NOMO-1 (cell line): ENCODE results near the gene HASPIN.

Experiments
- DNase-seq, 2 experiments: peaks; one replicate each; lab custom pipeline; 2025; ENCODE audit not compliant: unreplicated experiment in 2 of 2; lab: John Stamatoyannopoulos, UW

HASPIN gene

DNA sequence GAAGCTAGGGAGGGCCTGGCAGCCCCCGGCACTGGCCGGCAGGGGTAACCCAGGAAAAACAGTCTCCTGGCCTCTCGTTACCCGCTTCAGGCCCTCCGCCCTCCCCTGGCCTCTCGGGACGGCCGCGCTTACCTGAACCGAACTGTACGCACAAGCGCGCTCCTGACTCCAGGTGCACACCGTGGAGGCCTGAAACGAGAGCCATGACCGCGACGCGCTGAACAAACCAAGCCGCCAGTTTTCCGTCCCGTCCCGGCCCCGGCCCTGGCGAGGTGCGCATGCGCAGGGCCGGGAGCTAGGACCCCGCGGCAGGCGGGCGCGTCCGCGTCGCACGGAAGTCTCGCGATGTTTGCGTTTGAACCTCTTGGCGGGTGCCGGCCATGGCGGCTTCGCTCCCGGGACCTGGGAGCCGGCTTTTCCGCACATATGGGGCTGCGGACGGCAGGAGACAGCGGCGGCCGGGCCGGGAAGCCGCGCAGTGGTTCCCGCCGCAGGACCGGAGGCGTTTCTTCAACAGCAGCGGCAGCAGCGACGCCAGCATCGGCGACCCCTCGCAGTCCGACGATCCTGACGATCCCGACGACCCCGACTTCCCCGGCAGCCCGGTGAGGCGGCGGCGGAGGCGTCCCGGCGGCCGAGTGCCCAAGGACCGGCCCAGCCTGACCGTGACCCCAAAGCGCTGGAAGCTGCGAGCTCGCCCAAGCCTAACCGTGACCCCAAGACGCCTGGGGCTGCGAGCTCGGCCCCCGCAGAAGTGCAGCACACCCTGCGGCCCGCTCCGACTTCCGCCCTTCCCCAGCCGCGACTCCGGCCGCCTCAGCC is at the start of gene HASPIN:
HASPIN (plus strand) TSS at position 348 of the 822 bp plus-strand sequence; CDS start at position 381, 33 bp downstream.
- DNase-seq = peak; percentile 73 to 88

DNA sequence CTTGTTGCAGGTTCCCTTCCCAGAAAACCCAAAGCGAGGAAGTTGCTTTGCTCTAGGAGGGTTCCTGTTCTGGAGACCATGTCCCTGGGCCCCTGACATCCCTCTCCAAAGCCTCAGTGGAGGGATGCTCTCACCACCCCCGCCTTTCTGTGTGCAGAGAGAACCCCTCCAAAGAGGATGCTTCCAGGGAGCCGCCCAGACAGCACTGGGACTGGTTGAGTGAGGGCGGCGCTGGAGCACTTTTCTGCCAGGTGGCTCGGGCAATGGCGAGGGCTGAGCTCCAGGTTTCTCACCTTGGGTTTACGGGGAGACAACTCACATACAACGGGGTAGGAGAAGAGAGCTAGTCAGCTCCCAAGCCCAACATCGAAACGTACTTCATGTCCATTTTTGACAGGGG is 47.8 kb upstream of the HASPIN start:
- DNase-seq = no peak

DNA sequence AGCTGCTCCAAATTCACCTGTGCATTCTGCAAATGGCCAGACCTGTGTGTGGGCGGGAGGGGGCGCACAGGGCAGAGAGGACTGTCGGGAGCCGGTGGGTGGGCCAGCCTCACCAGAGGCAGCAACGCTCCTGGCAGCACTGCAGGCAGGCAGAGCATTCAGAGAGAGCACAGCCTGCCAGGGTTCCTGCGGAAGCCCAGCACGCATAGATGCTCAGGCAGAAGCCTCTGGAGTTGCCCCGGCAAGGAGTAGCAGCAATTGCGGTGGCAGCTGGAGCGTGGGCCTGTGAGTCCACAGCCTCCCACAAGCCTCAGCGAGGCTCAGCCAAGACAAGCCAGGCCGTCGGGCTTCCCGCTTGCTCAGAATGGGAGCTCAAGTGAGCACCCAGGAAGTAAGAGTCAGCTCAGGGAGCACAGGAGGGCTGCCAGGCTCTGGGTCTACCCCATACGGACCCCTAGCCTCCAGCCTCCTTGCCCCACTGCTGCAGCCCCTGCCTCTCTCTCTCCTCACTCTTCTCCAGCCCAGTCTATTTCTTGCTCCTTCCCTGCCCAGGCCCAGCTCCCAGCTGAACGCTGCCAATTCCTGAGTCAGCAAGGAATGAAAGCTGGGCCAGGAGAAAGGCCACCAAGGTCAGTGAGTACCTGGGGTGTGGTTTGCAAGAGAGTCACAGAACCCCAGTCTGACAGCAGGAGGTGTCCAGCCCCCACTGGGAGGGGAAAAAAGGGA is 45.4 kb upstream of the HASPIN start:
- no peak for DNase-seq

DNA sequence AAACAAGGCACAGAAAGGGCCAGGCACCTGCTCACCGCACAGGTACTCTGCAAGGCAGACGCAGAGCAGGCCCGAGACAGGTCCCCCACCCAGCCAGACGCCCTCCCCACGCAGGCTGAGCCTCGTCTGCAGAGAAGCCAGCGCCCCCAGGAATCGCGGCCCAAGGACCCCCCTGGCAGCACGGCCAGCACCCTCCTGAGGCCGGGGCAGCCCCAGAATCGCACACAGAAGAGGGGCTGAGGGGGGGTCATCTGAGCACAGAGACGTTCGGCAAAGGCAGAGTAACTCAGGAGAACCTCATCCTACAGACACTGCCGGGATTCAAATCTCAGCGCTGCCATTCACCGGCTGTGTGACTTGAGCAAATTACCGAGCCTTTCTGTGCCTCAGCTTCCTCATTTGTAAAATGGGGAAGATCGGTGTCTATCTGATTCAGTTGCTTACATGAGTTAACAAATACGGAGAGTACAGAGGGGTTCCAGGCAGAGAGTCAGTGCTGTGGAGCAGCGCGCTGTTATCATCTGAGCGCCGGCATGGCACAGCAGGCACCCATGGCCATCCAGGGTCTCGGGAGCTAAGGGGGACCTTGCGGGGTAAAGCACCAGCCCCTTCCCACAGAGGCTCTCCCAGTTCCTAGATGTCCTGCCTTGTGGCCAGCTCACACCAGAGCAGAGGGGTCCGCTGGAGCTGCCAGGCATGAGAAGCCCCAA is 44.7 kb upstream of the HASPIN start:
- peak in 1 of 2 experiments; percentile 12 for DNase-seq

DNA sequence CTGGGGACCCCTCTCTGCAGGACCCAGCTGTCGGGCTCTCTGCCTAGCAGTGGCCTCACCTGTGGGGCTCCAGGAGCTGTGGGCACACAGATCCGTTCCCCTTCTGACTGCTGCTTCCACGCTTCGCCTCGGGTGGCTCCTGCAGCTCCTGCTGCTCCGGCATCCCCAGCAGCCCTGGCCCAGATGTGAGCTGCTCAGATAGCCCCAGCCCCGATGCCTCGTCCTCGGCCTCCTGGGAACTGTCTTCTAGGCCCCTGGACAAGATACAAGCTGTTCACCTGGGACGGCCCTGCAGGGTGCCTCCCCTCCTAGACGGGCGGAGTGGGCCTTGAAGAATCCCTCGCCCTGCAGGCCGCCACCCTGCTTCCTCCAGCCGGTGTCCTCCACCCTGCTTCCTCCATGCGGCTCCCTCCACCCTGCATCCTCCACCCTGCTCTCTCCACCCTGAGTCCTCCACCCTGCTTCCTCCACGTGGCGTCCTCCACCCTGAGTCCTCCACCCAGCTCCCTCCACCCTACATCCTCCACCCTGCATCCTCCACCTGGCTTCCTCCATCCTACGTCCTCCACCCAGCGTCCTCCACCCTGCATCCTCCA is 44.1 kb upstream of the HASPIN start:
- no peak for DNase-seq

DNA sequence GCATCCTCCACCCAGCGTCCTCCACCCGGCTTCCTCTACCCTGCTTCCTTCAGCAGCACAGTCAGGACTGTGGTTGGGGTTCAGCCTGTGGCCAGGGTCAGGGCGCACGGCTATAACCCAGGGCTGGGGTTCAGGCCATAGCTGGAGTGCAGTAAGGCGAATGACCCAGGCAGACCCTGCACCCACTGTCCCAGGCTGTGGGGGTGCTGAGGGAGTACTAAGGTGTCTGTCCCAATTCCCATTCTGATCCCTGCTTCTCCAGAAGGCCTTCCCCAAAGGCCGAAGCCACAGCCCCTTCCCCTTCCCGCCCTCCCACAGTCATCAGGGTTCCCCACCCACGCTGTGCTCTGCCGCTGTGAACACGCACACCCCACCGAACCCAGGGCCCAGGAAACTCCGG is 42.6 kb upstream of the HASPIN start:
- DNase-seq = no peak

DNA sequence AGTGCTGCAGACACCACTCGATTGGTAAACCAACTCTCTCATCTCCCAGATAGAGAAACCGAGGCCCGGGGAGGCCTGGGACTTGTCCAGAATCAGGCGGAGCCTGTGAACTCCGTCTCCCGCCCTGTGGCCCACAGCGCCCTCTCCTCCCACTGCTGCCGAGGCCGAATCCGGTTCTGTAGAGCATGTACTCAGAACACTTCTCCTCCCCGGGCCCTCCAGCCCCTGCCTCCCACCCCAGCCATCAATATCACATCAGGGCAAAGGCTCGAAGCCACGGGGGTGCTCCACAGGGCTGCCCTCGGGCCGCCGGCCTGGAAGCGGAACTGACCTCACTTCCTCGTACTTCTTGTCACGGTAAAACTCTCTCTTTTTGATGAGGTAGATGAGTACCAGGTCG is 42.1 kb upstream of the HASPIN start:
- DNase-seq = no peak

DNA sequence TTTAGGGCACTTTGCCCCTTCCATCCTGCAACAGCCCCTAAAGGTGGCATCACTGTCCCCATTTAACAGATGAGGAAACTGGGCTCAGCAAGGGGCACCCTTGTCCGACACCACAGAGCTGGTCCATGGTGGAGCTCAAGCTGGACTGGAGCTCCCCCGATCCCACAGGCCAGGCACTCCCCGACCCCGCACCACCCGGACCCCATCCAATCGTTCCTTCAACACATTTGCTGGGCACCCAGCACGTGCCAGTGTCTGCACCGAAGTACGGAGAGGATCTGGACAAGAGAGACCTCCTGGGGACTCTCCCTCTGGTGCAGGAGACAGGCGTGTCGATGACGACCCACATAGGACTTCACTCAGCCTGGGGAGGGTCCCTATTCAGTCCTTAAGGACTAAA is 41.7 kb upstream of the HASPIN start:
- no peak for DNase-seq

DNA sequence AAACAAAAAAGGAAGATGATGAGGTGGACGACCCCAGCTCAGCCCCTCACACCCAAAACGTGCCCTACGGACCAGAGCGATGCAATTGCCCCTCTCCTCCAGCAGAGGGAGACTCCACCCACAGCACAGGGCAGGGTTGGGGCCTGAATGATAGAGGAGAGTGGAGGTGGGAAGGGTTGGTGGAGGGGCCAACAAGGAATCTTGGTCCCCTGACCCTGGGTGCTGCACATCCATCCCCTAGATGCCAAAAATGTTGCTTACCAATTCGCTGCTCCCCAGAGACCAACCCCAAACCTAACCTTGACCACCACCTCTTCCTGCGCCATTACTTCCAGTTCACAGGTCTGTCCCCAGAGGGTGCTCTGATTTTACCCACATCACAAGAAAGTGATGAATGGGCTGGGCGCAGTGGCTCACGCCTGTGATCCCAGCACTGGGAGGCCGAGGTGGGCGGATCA is 40.6 kb upstream of the HASPIN start:
- DNase-seq = peak in 1 of 2 experiments; percentile 24

DNA sequence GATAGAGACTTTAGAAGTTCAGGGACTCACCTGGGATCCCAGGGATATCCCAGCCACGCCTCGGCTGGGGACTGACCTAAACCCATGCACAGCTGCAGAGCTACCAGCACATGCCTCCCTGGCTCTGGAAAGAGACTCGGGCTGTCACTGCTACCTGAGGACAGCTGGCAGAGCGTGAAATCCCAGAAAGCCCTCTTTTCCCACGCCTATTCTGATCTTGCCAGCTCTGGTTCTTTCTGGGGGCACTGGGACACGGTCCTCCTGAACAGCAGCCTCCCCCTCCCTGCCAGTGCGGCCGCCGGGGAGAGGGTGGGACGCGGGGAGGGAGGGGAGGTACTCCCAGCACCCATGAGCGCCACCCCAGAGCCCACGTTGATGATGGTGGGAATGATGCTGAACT is 38.5 kb upstream of the HASPIN start:
- no peak for DNase-seq

DNA sequence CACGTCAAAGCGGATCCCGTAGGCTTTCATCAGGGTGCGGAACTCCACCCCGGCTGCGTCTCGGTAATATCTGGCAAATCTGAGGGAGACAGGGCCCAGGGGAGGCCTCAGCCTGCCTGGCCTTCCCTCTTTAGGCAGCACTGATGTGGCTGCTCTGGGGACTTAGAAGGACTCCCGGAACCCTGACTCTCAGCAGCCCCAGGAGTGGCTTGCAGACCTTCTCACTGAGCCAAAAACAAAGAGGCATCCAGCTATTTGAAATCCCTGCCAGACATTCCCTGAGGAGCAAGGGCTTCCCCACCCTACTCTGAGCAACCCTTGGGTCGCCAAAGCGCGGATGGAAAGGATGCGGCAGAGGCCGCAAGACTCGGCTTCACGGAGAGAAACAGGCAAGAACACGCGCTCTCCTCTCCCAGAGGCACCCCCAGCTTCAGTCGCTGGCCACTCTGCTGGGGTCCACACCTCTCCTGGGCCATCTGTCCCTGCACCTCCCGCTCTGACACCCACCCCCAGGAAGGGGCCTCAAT is 35.6 kb upstream of the HASPIN start:
- no peak for DNase-seq

DNA sequence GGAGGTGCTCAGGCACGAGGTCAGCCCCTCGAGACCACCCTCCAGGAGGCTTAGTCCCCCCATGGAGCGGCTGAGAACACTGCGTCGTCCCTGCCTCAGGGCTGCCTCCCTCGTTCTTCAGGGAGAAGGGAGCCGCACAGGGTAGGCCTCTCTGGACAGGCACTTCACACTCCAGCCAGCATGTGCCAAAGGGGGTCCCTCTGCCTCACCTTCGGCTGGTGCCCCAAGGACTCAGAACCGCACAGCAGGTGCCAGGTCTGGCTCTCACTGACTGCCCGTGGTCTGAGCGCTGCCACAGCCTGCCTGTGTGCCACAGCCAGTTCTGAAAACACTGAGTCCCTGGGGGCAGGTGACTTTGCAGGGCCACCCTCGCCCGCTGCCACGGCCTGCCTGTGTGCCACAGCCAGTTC is 34.8 kb upstream of the HASPIN start:
- no peak for DNase-seq

DNA sequence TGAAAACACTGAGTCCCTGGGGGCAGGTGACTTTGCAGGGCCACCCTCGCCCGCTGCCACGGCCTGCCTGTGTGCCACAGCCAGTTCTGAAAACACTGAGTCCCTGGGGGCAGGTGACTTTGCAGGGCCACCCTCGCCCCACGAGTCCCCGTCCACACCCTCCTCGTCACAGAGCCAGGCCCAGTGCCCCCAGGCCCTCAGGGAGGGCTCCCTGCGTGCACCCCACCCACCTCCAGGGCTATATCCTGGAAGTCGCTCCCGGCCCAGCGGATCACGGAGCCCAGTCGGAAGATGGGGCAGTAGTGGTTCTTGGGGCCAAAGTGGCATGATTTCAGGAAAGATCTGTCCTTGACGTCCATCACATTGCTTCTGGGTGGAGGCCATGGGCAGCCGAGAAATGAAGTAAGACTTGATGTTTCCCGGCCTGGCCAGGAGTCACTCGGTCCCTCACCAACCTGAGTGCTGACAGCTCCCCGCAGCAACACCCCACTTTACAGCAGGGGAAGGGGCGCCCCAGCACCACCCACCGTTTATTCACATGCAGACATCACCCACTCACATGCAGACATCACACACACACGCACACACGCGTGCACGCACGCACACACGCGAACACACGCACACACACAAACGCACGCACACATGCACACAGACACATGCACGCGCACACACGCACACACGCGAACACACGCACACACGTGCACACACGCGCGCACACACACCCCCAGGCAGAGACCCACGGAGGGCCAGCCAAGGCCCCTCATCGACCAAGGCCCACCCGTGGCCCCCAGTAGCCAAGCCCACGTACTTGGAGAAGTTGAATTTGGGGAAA is 34.2 kb upstream of the HASPIN start:
- no peak for DNase-seq

DNA sequence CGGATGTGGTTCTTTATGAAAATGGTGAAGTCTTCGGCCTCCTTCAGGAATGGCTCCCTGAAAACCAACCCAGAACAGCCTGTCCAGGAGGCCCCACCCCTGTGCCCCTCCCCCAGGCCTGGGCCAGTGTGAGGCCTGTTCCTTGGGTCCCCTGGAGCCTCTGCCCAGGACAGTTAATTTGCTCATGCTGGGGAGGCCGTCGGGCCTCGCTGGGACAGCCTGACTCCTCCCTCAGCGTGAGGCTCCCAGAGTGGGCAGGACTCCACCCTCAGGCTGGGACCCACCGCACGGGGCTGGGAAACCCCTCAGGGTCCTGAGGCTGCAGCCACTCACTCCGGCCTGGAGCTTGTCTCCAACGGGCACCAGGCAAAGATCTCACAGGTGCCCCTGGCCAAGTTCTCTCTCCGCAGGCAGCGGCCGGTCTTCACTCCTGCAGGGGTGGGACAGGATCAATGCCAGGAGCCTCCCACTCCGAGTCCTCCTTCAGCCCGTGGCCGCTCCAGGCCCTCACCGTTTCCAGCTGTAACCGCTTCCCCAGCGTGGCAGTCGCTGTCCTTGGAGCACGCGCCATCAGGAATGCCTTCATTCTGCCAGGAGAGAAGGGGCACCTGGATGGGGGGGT is 33.5 kb upstream of the HASPIN start:
- no peak for DNase-seq

DNA sequence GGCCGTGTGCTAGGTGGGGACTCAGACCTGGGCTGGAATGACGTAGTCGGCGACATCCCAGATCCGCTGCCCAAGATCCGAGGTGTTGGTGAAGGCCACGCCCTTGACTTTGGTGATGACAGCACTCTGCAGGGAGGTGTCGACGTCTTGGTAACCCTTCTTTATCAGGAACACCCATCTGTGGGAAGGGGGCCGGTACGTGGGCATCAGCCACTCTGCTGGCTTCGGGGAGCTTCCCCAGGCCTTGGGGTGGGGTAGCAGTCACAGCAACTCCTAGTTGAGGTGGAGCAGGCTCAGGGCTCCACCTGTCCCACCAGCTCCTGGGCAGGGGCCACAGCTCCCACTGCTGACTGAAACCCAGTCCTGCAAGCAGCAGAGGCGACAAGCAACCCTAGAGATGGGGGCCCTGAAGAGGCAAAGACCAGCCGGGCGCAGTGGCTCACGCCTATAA is 32.1 kb upstream of the HASPIN start:
- DNase-seq = no peak

DNA sequence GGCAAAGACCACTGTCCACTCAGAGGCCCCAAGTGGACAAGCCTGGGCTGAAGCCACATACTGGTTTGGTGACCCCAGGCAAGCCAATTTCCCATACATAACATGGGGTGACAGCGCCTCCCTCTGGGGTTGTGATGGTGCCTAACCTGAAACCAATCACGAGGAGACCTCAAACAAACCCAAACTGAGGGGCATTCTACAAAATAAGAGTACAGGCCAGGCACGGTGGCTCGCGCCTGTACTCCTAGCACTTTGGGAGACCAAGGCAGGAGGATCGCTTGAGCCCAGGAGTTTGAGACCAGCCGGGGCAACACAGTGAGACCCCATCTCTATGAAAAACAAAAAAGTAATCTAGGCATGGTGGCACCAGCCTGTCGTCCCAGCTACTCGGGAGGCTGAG is 31.4 kb upstream of the HASPIN start:
- no peak for DNase-seq

DNA sequence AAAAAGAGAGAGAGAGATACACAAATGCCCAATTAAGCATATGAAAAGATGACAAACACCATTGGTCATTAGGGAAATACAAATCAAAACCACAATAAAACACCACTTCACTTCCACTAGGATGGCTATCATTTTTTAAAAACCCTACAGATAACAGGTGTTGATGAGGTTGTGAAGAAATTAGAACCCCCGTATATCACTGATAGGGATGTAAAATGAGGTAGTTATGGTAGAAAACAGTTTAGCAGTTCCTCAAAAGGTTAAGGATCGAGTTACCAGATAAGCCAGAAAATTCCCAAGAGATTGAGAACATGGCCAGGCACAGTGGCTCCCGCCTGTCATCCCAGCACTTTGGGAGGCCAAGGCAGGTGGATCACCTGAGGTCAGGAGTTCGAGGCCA is 30.6 kb upstream of the HASPIN start:
- DNase-seq = no peak

DNA sequence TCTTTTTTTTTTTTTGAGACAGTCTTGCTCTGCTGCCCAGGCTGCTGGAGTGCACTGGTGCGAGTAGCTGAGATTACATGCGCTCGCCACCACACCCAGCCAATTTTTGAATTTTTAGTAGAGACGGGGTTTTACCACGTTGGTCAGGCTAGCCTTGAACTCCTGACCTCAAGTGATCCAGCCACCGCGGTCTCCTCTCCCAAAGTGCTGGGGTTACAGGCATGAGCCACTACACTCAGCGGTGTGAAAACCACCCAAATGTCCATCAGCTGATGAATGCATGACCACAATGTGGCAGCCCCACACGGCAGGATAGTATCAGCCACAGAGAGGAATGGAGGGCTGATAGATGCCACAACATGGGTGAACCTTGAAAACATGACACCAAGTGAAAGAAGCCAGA is 29.9 kb upstream of the HASPIN start:
- DNase-seq = no peak

DNA sequence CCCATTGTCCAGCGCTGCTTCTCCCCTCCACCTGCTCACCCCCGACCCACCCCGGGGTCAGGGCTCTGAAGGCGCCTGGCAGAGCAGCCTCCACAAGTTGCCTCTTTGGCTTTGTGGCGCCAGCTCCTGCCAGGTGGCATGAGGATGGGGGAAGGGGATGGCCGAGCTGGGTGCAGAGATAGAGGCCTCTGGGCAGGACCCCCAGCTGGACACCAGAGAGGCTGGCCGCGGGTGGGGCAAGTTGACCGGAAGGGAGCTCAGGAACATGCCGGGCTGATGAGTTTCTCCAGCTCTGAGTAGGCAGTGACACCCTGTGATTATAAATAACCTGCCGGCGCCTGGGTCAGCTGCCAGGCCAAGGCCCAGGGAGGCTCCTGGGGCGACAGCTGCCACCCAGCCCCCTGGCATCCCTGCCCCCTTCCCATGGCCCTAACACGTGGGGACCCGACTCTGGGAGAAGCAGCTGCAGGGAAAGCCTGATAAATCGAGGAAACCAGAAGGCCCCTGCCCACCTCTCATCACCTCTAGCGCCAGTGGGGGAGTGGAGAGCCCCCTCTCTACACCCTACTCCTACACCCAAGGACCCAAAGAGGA is 28.5 kb upstream of the HASPIN start:
- no peak for DNase-seq
